ENCODE measurements around the gene MED27.

Gene MED27

GRCh38 chr9:132003896-132004295 is 75.8 kb downstream of the MED27 start:
- Histone ChIP-seq H3K27me3 (ENCODE audit: insufficient read depth, insufficient read length) (no peaks in the 10 kb centered on the region), H3K9me3 (ENCODE audit: insufficient read depth, low read length) (peaks cover 11% of the 10 kb centered on the region), H3K36me3 (ENCODE audit: insufficient read depth, insufficient read length, low read length) (peaks cover 8% of the 10 kb centered on the region), H3K9ac (ENCODE audit: insufficient read length, low read depth) (no peak overlapping the region), H3K4me3 (ENCODE audit: insufficient read length, low read depth) (no peak overlapping the region), H3K4me1 (ENCODE audit: insufficient read depth, insufficient read length) (peaks cover 10% of the 10 kb centered on the region)
- no peak for DNase-seq (ENCODE audit: low read depth, low spot score)
- no peak for TF ChIP-seq ZNF274 (IDR thresholded peaks at IDR 0.05; ENCODE audit: low read depth, low read length)

GRCh38 chr9:132003319-132003704 is 76.4 kb downstream of the MED27 start:
- no peak for DNase-seq (ENCODE audit: low read depth, low spot score)
- Histone ChIP-seq H3K9ac (ENCODE audit: insufficient read length, low read depth) (no peak overlapping the region), H3K4me3 (ENCODE audit: insufficient read length, low read depth) (no peak overlapping the region), H3K9me3 (ENCODE audit: insufficient read depth, low read length) (peaks cover 11% of the 10 kb centered on the region), H3K36me3 (ENCODE audit: insufficient read depth, insufficient read length, low read length) (peaks cover 9% of the 10 kb centered on the region), H3K27me3 (ENCODE audit: insufficient read depth, insufficient read length) (no peaks in the 10 kb centered on the region), H3K4me1 (ENCODE audit: insufficient read depth, insufficient read length) (peaks cover 10% of the 10 kb centered on the region)
- TF ChIP-seq SUZ12 (IDR thresholded peaks at IDR 0.05; ENCODE audit: extremely low read depth, insufficient read depth, insufficient read length) (no peak), YY1 (IDR thresholded peaks at IDR 0.05; ENCODE audit: insufficient read depth, insufficient read length) (no peak), ZNF274 (IDR thresholded peaks at IDR 0.05; ENCODE audit: low read depth, low read length) (no peak)

DNA sequence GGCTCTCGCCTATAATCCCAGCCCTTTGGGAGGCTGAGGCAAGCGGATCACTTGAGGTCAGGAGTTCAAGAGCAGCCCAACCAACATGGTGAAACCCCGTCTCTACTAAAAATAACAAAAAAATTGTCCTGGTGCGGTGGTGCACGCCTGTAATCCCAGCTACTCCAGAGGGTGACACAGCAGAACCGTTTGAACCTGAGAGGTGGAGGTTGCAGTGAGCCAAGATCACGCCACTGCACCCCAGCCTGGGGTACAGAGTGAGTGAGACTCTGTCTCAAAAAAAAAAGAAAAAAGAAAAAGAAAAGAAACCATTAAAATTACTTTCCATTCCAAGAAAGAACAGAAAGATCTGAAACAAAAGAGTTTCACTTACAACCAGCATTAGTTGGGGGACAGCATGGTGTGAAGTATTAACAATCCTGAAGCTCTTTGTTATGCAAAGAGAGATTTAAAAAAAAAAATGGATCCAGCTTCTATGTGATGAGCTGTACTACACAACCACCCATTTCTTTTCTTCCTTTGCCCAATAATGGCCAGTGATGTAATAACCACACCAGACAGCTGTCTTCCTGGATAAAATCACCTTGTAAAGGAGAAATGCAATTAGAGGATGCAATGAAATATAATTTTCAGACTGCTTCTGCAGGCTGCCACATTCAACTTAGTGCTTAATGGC is 76.9 kb downstream of the MED27 start:
- no peaks in the 10 kb centered on the region for H3K27me3 ChIP-seq (ENCODE audit: insufficient read depth, insufficient read length)
- no peak overlapping the region for H3K9ac ChIP-seq (ENCODE audit: insufficient read length, low read depth)
- peaks cover 11% of the 10 kb centered on the region for H3K9me3 ChIP-seq (ENCODE audit: insufficient read depth, low read length)
- TF ChIP-seq SUZ12 (IDR thresholded peaks at IDR 0.05; ENCODE audit: extremely low read depth, insufficient read depth, insufficient read length) (no peak), YY1 (IDR thresholded peaks at IDR 0.05; ENCODE audit: insufficient read depth, insufficient read length) (no peak), ZNF274 (IDR thresholded peaks at IDR 0.05; ENCODE audit: low read depth, low read length) (no peak)
- H3K4me3 ChIP-seq (ENCODE audit: insufficient read length, low read depth): no peak overlapping the region
- peaks cover 9% of the 10 kb centered on the region for H3K36me3 ChIP-seq (ENCODE audit: insufficient read depth, insufficient read length, low read length)
- no peak for DNase-seq (ENCODE audit: low read depth, low spot score)
- H3K4me1 ChIP-seq (ENCODE audit: insufficient read depth, insufficient read length): peaks cover 10% of the 10 kb centered on the region

DNA sequence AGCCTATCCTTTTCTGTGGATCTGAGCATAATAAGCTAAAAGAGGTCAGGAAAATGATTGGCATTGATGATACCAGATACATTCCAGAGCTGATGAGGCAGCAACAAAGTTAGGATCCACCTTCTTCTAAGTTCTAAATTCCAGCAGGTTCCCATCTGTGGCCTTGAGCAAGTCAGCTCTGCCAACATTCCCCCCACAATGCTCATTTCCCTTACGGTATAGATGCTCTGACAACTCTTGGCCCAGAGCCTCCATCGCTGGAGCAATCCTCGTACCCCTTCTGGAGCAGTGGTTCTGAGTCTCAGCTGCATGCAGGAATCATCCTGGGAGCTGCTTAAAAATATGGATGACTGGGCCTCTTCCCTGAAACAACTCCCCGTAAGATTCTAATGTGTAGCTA is 78.1 kb downstream of the MED27 start:
- Histone ChIP-seq H3K4me1 (ENCODE audit: insufficient read depth, insufficient read length) (peaks cover 10% of the 10 kb centered on the region), H3K9ac (ENCODE audit: insufficient read length, low read depth) (no peak overlapping the region), H3K36me3 (ENCODE audit: insufficient read depth, insufficient read length, low read length) (peaks cover 9% of the 10 kb centered on the region), H3K9me3 (ENCODE audit: insufficient read depth, low read length) (peaks cover 11% of the 10 kb centered on the region), H3K27me3 (ENCODE audit: insufficient read depth, insufficient read length) (no peaks in the 10 kb centered on the region), H3K4me3 (ENCODE audit: insufficient read length, low read depth) (no peak overlapping the region)
- no peak for DNase-seq (ENCODE audit: low read depth, low spot score)
- TF ChIP-seq YY1 (IDR thresholded peaks at IDR 0.05; ENCODE audit: insufficient read depth, insufficient read length): no peak
- TF ChIP-seq ZNF274 (IDR thresholded peaks at IDR 0.05; ENCODE audit: low read depth, low read length): no peak
- no peak for TF ChIP-seq SUZ12 (IDR thresholded peaks at IDR 0.05; ENCODE audit: extremely low read depth, insufficient read depth, insufficient read length)

DNA sequence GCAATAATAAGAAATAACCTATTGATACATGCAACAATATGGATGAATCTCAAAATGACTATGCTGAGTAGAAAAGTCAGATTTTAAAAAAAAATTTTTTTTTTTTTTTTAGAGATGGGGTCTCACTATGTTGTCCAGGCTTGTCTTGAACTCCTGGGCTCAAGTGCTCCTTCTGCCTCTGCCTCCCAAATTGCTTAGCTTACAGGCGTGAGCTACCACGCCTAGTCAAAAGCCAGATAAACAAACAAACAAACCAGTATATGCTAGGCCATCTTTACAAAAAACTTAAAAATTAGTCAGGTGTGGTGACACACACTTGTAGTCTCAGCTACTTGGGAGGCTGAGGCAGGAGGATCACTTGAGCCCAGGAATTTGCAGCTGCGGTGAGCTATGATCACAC is 79.0 kb downstream of the MED27 start:
- H3K4me1 ChIP-seq (ENCODE audit: insufficient read depth, insufficient read length): peaks cover 10% of the 10 kb centered on the region
- DNase-seq (ENCODE audit: low read depth, low spot score): no peak
- H3K27me3 ChIP-seq (ENCODE audit: insufficient read depth, insufficient read length): no peaks in the 10 kb centered on the region
- peaks cover 11% of the 10 kb centered on the region for H3K9me3 ChIP-seq (ENCODE audit: insufficient read depth, low read length)
- TF ChIP-seq YY1 (IDR thresholded peaks at IDR 0.05; ENCODE audit: insufficient read depth, insufficient read length) (no peak), SUZ12 (IDR thresholded peaks at IDR 0.05; ENCODE audit: extremely low read depth, insufficient read depth, insufficient read length) (no peak), ZNF274 (IDR thresholded peaks at IDR 0.05; ENCODE audit: low read depth, low read length) (no peak)
- H3K36me3 ChIP-seq (ENCODE audit: insufficient read depth, insufficient read length, low read length): peaks cover 17% of the 10 kb centered on the region
- no peak overlapping the region for H3K4me3 ChIP-seq (ENCODE audit: insufficient read length, low read depth)
- H3K9ac ChIP-seq (ENCODE audit: insufficient read length, low read depth): no peak overlapping the region

GRCh38 chr9:131999692-132000551 is 79.7 kb downstream of the MED27 start:
- Histone ChIP-seq H3K4me3 (ENCODE audit: insufficient read length, low read depth) (no peak overlapping the region), H3K36me3 (ENCODE audit: insufficient read depth, insufficient read length, low read length) (peaks cover 21% of the 10 kb centered on the region), H3K27me3 (ENCODE audit: insufficient read depth, insufficient read length) (no peaks in the 10 kb centered on the region), H3K9ac (ENCODE audit: insufficient read length, low read depth) (no peak overlapping the region), H3K9me3 (ENCODE audit: insufficient read depth, low read length) (peaks cover 11% of the 10 kb centered on the region), H3K4me1 (ENCODE audit: insufficient read depth, insufficient read length) (peaks cover 10% of the 10 kb centered on the region)
- no peak for TF ChIP-seq ZNF274 (IDR thresholded peaks at IDR 0.05; ENCODE audit: low read depth, low read length)
- TF ChIP-seq YY1 (IDR thresholded peaks at IDR 0.05; ENCODE audit: insufficient read depth, insufficient read length): no peak
- no peak for TF ChIP-seq SUZ12 (IDR thresholded peaks at IDR 0.05; ENCODE audit: extremely low read depth, insufficient read depth, insufficient read length)
- no peak for DNase-seq (ENCODE audit: low read depth, low spot score)

DNA sequence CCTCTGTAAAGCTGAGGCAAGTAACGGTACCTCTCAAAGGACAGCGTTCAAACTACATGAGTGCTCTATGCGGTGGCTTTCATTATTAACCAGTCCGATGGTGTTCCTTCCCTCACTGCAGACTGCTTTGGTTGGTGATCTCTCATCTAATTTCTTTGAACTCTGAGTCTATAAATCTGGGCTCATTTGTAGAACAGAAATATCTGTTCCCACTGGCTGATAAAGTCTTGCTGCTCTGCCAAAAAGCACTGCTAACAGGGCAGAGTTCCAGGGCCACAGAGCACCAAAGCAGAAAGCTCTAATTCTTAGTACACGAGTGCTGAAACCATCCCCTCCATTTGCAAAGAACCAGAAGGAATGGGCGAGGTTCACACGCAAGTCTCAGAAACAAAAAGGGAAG is 81.9 kb downstream of the MED27 start:
- no peak for DNase-seq (ENCODE audit: low read depth, low spot score)
- Histone ChIP-seq H3K4me1 (ENCODE audit: insufficient read depth, insufficient read length) (peaks cover 5% of the 10 kb centered on the region), H3K9ac (ENCODE audit: insufficient read length, low read depth) (no peak overlapping the region), H3K9me3 (ENCODE audit: insufficient read depth, low read length) (peaks cover 11% of the 10 kb centered on the region), H3K4me3 (ENCODE audit: insufficient read length, low read depth) (no peak overlapping the region), H3K36me3 (ENCODE audit: insufficient read depth, insufficient read length, low read length) (peaks cover 29% of the 10 kb centered on the region), H3K27me3 (ENCODE audit: insufficient read depth, insufficient read length) (no peaks in the 10 kb centered on the region)
- no peak for TF ChIP-seq ZNF274 (IDR thresholded peaks at IDR 0.05; ENCODE audit: low read depth, low read length)
- TF ChIP-seq SUZ12 (IDR thresholded peaks at IDR 0.05; ENCODE audit: extremely low read depth, insufficient read depth, insufficient read length): no peak
- TF ChIP-seq YY1 (IDR thresholded peaks at IDR 0.05; ENCODE audit: insufficient read depth, insufficient read length): no peak

Data from NT2/D1 (cell line).